BE2C (cell line): ENCODE measurements around the gene MAPK9.
A peak's percentile ranks its signal among the peaks of the same experiment; 100 is the strongest.

Experiments
- DNase-seq: peaks from one replicate; pipeline ENCODE4 v3.0.0-alpha.2; 2020
- H3K27me3 ChIP-seq: fragments of 250-450 bp; sonication (Bioruptor Pico); 2 replicates; pipeline ENCODE4 v1.5.1; 2020; ENCODE audit warnings: mild to moderate bottlenecking
- H3K36me3 ChIP-seq: fragments of 250-450 bp; sonication (Bioruptor Pico); 2 replicates; pipeline ENCODE4 v1.5.1; 2020; ENCODE audit warnings: mild to moderate bottlenecking
- H3K4me1 ChIP-seq: fragments of 250-450 bp; sonication (Bioruptor Pico); 2 replicates; pipeline ENCODE4 v1.5.1; 2020
- H3K4me3 ChIP-seq: 2 replicates; pipeline ENCODE4 v1.5.1; 2011; ENCODE audit warnings: low read depth, low read length
- H3K9me3 ChIP-seq: fragments of 250-450 bp; sonication (Bioruptor Pico); 2 replicates; pipeline ENCODE4 v1.5.1; 2020
- CTCF ChIP-seq: IDR thresholded peaks from 2 replicates; pipeline ENCODE4 v1.5.1; 2012; ENCODE audit warnings: mild to moderate bottlenecking, low read depth, low read length

MAPK9 gene

GRCh38 chr5:180311216-180311615 lies 19.3 kb upstream of the MAPK9 start:
- H3K9me3 ChIP-seq = no peaks in the 10 kb centered on the region
- no peaks in the 10 kb centered on the region for H3K36me3 ChIP-seq
- no peak overlapping the region for H3K4me3 ChIP-seq
- TF ChIP-seq CTCF = no peak
- no peaks in the 10 kb centered on the region for H3K27me3 ChIP-seq
- H3K4me1 ChIP-seq = no peaks in the 10 kb centered on the region
- no peak for DNase-seq

- Histone ChIP-seq H3K27me3 (no peaks in the 10 kb centered on the region), H3K36me3 (no peaks in the 10 kb centered on the region), H3K4me3 (no peak overlapping the region), H3K9me3 (no peaks in the 10 kb centered on the region), H3K4me1 (peaks cover 4% of the 10 kb centered on the region)
- DNase-seq = no peak
- TF ChIP-seq CTCF = no peak
These were observed 14.9 kb upstream of the MAPK9 start for GRCh38 chr5:180306796-180307195.

- no peak overlapping the region for H3K4me3 ChIP-seq
- H3K36me3 ChIP-seq = no peaks in the 10 kb centered on the region
- no peak for TF ChIP-seq CTCF
These were observed 13.6 kb upstream of the MAPK9 start for GRCh38 chr5:180305481-180305880.

DNA sequence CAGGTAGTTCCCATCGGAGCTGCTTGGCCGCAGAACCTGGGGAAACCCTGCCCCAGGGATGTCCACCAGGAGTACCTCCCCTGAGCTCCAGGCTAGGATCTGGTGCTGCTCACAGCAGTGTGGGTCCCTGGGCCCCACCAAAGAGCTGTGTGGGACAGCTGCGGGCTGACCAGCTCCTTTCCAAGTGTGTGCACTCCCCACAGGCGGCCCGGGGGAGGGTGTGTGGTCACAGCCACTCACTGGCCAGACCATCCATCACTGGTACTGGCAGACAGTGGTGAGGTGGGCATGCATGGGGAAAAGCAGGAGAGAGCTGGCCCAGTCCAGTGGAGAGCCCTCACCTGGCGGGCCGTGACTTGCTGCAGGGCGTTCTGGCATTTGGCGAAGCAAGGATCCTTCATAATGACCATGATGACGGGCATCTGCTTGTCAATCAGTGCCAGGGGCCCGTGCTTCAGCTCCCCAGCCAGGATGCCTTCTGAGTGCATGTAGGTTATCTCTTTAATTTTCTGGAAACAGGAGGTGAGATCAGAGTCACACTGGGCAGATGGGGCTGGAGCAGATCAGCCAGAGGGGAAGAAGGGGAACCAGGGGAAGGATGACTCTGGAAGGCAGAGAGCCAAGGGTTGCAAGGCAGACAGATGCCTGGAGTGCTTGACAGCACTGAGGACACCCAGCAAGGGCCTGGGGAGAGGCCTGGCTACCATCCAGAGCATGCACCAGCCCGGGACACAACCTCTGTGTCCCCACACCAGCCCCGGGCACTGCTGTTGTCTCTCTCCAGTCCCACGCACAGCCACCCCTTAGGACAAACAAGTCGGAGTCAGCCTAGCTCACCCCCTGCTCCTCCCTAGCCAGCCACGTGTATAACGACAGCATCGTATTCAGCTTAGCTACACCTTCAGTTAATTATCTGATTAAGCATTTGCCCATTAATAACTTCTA lies 12.8 kb upstream of the MAPK9 start:
- no peak overlapping the region for H3K4me3 ChIP-seq
- H3K27me3 ChIP-seq = 0 out of 2 replicates have a peak, but pooled peaks cover 3% of the 10 kb centered on the region
- no peaks in the 10 kb centered on the region for H3K36me3 ChIP-seq
- H3K4me1 ChIP-seq = peaks cover 4% of the 10 kb centered on the region
- TF ChIP-seq CTCF = no peak
- H3K9me3 ChIP-seq = no peaks in the 10 kb centered on the region
- peak; percentile 49 for DNase-seq

More at GRCh38 chr5:180305481-180305880, 13.6 kb upstream of the MAPK9 start:
- Histone ChIP-seq H3K4me1 (peaks cover 4% of the 10 kb centered on the region), H3K27me3 (0 out of 2 replicates have a peak, but pooled peaks cover 3% of the 10 kb centered on the region), H3K9me3 (no peaks in the 10 kb centered on the region)
- no peak for DNase-seq

GRCh38 chr5:180304016-180304292 lies 12.1 kb upstream of the MAPK9 start:
- no peak for DNase-seq
- Histone ChIP-seq H3K4me3 (no peak overlapping the region), H3K27me3 (0 out of 2 replicates have a peak, but pooled peaks cover 3% of the 10 kb centered on the region), H3K4me1 (peaks cover 4% of the 10 kb centered on the region), H3K9me3 (no peaks in the 10 kb centered on the region), H3K36me3 (no peaks in the 10 kb centered on the region)
- TF ChIP-seq CTCF = no peak

DNA sequence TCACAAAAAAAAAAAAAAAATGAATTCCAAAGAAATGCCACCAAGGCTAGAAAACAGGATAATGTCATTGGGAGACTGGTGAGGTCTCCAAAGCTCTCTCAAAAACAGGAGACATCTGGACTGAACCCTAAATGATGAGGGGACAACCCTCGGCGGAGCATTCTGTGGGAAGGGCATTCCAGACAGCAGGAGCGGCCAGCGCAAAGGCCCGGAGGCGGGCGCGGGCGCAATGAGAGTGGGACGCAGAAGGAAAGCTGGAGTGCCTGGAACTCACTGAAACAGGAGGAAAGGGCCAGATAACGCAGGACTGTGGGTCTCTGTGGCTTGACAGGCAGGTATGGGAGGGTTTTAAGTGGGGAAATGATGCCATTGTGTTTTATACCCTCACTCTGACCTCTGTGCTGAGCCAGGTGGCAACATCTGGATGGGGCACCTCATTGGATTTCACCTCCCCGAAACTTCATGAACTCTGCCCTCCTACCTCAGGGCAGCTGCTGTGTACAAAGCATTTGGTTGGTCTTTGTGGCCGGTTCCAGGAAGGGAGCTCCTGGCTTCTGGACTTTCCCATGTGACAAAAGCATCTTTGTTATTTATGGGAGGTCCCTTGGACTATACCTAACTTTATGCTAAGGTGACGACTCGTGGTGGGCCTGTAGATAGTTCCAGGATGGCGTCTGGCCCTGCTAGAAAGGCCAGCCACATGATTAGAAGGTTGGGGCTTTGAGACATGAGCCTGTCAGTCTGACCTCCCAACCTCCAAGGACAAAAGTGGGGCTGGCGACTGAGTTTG lies 11.5 kb upstream of the MAPK9 start:
- TF ChIP-seq CTCF = no peak
- H3K27me3 ChIP-seq = 0 out of 2 replicates have a peak, but pooled peaks cover 3% of the 10 kb centered on the region
- H3K9me3 ChIP-seq = no peaks in the 10 kb centered on the region
- H3K36me3 ChIP-seq = no peaks in the 10 kb centered on the region
- H3K4me1 ChIP-seq = peaks cover 4% of the 10 kb centered on the region
- no peak for DNase-seq
- H3K4me3 ChIP-seq = no peak overlapping the region
